ENCODE data around the gene CAMSAP1.
"Not testable (repeated sequence)": the region's sequence is repeated elsewhere in the genome, so short reads cannot be mapped to it uniquely, and the experiment has no call there.

Gene CAMSAP1, protein sequence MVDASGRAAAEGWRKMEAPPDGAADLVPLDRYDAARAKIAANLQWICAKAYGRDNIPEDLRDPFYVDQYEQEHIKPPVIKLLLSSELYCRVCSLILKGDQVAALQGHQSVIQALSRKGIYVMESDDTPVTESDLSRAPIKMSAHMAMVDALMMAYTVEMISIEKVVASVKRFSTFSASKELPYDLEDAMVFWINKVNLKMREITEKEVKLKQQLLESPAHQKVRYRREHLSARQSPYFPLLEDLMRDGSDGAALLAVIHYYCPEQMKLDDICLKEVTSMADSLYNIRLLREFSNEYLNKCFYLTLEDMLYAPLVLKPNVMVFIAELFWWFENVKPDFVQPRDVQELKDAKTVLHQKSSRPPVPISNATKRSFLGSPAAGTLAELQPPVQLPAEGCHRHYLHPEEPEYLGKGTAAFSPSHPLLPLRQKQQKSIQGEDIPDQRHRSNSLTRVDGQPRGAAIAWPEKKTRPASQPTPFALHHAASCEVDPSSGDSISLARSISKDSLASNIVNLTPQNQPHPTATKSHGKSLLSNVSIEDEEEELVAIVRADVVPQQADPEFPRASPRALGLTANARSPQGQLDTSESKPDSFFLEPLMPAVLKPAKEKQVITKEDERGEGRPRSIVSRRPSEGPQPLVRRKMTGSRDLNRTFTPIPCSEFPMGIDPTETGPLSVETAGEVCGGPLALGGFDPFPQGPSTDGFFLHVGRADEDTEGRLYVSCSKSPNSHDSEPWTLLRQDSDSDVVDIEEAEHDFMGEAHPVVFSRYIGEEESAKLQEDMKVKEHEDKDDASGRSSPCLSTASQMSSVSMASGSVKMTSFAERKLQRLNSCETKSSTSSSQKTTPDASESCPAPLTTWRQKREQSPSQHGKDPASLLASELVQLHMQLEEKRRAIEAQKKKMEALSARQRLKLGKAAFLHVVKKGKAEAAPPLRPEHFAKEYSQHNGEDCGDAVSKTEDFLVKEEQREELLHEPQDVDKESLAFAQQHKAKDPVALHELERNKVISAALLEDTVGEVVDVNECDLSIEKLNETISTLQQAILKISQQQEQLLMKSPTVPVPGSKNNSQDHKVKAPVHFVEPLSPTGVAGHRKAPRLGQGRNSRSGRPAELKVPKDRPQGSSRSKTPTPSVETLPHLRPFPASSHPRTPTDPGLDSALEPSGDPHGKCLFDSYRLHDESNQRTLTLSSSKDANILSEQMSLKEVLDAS (N-terminal part only)

DNA sequence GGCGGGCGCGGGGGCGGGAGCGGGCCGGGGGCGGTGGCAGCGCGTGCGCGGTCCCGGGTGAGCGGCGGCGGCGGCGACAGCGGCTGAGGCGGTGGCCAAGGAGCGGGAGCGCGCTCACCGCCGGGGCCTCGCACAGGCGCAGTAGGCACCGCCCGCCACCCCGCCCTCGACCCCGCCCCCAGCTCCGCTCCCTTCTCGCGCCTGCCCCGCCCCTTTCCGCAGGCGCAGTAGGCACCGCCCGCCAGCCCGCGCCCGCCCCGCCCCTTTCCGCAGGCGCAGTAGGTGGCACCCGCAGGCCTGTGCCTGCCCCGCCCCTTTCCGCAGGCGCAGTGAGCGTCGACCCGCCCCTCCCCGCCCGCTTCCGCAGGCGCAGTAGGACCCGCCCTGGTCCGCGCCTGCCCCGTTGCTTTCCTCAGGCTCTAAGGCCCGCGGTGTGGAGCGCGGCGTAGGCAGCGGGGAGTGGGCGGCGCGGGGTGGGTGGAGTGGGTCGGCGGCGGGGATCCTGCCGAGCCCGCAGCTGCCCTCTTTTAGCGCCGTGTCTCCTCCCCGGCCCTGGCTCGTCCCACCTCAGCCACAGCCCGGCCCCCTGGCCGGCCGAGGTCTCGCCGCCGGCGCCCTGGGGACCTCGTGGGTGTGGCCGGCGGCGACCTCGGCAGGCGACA, at the start of gene CAMSAP1:
CAMSAP1 (minus strand) TSS at position 116 of the 662 bp plus-strand sequence. CDS start 387 bp downstream, outside the sequence.
- DNase-seq = peak; percentile 96

- no peak for DNase-seq
Measured at GRCh38 chr9:135956802-135957174, 49.4 kb upstream of the CAMSAP1 start.

DNA sequence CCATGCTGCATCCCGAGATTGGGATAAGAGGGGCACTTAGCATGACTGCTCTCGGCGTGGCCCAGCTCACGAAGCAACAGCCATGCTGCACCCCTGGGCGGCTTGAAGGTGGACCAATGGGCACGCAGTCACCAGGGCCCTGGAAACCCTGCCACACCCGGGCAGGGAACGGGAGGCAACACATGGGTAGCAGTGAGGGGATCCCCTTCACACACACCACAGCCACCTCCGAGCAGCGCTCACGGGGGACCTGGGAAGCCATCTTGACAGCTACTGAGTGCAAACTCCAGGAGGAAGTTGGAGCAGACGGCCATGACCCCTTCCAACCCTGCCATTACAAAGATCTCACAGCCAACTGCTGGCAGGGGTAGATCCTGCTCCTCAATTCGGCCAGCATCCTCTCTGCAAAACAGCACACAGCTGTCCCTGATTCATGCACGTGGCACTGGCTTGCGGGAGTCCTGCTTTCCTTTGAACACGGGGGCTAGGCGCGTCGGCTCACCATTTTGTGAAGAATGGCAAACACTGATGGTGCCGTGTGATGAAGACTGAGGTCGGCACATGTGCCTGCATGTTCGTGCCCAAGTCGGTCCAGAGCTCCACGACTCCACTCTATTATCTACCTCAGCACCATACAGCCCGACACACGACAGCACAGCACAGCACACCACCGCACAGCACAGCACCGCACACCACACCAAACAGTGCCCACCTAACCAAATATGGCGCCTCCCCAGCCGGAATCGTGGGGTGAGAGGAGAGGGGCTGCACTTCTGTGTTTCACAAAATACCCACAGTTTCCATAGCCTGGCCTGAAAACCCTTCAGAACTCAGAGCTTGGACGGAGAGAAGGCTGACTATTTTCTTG, 48.8 kb upstream of the CAMSAP1 start:
- DNase-seq = no peak

DNA sequence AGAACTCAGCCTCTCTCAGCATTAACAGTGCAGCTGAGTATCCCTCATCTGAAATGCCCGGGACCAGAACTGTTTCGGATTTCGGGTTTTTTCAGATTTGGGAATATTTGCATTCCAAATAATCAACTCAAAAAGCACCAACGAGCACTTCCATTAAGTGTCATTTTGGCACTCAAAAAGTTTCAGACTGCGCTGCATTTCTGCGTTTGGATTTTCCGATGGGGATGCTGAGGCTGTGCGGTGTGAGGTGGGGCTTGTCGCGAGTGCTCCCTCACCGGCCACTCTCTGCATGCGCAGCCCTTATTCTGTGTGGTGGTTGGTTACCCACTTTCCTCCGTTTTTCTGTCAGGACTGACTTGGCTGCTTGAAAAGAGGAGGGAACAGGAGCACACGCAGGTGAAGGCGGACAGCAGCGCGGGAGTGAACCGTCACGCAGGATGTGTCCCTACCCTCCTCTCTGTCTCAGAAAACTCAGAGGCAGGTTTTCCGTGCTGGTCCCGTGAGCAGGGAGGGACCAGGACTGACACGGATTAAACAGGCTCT, 45.4 kb upstream of the CAMSAP1 start:
- no peak for DNase-seq

DNA sequence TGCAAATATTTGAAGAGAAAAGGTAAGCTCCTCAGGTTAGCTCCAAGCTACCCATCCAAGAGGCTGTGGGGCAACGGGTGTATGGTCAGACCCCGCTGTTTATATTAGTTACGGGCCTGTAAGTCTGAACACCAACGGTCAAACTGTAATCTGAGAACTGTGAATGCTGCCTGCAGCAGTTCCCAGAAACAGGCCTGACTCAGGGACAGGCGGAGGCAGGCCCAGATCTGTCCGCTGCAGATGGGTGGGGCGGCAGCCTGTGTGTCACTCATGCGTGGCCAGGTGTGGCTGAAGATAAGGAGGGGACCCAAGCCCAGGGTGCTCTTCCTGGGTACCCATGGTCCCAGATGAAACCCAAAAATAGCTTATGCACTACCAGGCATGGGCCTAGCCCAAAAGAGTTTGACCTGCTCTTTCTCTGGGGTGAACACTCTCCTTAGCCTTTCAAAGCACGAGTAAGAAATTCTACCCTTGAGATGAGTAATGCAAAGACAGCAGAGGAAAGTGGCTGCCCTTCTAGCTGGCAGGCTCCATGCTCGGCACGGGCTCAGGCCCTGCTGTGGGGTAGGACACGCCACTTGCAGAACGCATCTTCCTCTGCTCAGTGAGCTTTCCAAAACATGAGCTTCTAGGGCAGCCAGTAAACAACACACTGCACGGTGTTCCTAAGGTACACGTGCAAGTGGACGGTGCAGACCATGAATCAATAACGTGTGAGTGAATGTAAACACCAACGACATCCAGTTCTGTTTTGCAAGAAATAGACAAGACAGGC, 44.7 kb upstream of the CAMSAP1 start:
- DNase-seq = no peak

GRCh38 chr9:135951310-135951709, 44.0 kb upstream of the CAMSAP1 start:
- not testable (repeated sequence) for DNase-seq

DNA sequence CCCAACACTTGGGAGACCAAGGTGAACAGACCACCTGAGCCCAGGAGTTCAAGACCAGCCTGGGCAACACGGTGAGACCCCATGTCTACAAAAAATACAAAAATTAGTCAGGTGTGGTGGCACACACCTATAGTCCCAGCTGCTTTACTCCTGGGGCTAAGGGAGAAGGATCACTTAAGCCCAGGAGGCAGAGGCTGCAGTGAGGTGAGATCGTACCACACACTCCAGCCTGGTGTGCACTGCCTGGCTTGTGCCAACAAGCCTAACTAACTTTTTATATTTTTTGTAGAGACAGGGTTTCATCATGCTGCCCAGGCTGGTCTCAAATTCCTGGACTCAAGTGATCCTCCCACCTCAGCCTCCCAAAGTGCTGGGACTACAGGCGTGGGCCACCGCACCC, 43.5 kb upstream of the CAMSAP1 start:
- not testable (repeated sequence) for DNase-seq

DNA sequence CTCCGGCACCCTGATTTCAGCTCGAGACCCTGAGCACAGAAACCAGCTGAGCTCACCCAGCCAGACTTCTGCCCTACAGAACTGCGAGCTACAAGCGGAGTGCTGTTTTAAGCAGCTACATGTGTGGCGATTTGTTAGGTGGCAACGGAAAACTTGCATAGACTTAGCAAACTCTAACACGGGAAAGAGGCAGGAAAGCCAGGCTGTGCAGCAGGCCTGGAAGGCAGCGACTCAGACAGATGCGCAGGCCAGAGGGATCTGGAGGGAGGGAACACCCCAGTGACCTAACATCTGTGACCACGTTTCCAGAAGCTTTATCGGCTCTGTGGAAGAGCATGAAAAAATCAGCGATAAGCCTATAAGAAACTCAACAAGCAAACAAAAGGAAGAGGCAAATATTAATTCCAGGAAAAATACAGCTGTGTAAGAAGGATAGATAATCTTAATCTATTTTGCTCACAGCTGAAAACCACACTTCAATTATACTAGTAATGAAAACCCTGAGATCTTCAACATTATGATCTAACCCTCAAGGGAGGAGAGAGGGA, 42.9 kb upstream of the CAMSAP1 start:
- DNase-seq = no peak

DNA sequence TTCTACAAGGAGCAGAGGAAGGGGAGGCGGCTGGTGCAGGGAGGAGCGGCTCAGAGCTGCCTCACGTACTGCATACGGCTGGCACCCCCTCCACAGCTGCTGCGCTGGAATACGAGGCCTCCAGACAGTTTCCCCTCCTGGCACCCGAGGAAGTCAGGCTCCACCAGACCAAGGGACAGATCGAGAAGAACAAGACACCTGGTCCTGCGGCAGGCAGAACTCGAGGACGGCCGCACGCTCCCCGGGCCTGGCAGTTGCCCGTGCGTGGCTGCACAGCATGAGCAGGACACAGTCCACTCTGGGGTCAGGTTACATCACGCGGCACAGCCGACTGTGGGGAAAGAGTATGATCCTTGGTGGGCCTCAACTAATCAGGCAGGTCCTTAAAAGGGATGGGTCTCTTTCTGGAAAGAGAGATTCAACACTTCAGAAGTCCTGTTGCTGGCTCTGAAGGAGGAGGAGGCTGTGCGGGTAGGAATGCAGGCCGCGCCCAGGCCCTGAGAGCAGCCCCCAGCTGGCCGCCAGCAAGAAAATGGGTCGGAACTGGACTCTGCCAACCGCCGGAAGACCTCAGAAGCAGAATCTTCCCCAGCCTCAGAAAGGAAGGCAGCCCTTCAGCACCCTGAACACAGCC, 42.3 kb upstream of the CAMSAP1 start:
- no peak for DNase-seq

GRCh38 chr9:135948968-135949367, 41.6 kb upstream of the CAMSAP1 start:
- DNase-seq = no peak

GRCh38 chr9:135948446-135948845, 41.1 kb upstream of the CAMSAP1 start:
- no peak for DNase-seq

DNA sequence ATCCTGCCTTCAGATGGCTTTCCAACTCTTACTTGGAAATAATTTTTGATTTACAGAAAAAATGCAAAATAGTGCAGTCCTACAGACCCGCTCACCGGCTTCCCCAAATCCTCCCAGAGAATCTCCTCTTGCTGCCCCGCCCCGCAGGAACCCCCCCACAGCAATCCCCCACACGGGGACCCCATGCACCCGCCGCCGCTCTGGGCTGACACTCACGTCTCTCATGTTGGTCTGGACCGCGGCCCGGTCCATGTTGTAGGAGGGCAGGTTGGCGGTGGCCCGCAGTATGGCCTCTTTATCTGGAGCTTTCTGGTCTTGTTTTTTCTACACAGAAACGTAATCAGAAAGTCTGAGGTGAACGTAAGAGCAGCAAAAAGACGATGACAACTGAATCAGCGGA, 40.2 kb upstream of the CAMSAP1 start:
- no peak for DNase-seq

DNA sequence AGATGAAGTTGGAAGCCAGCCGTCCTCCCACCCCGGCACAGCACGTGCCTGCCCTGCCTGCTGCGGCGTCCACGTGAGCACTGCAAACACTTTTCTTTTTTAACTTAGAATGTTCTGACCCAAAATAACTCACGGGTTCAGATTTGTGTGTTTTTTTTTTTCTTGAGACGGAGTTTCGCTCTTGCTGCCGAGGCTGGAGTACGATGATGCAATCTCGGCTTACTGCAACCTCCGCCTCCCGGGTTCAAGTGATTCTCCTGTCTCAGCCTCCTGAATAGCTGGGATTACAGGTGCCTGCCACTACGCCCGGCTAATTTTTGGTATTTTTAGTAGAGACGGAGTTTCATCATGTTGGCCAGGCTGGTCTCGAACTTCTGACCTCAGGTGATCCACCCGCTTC, 39.8 kb upstream of the CAMSAP1 start:
- DNase-seq = not testable (repeated sequence)

DNA sequence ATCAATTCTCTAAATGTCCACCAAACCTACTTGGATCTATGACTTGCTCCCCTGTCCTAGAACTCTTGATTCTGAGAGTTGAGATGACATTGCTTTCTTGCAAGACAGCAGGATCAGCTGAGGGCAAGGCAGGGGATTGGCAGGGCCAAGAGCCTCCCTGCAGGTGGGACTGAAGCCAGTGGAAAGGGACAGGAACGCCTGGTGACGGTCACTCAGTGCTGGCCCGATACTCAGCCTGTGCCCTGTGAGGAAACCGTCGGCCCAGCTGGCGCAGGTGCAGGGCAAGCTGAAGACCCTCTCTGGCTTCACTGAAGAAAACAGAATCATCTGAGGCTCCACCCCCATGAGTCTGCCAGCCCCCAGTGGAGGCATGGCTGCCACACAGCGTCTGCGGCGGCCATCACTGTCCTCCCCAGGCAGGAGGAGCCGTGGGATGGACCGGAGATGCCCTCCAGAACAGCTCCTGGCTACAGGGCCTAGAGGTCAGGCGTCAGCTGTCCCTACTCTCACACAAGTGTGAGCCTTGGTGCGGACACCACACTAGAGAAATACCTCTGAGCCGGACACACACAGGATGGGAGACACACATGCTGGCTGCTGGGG, 39.1 kb upstream of the CAMSAP1 start:
- DNase-seq = no peak

DNA sequence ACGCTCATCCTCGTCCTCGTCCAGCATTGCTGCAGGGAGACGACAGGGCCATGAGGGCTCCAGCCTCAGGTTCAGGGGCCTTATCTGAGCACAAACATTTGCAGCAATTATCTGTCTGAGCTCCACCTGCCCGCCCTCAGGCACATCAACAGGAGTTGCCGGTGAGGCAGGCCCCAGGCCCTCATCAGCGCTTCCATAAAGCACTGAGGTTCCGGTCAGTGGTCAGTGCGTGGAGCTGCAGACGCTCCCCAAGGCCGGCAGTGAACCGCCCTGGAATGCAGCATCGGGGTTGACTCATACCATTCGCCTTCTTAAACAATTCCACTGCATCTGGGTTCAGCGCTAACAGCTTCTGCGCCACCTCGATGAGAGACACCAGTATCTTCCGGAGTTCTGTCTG, 38.6 kb upstream of the CAMSAP1 start:
- no peak for DNase-seq

DNA sequence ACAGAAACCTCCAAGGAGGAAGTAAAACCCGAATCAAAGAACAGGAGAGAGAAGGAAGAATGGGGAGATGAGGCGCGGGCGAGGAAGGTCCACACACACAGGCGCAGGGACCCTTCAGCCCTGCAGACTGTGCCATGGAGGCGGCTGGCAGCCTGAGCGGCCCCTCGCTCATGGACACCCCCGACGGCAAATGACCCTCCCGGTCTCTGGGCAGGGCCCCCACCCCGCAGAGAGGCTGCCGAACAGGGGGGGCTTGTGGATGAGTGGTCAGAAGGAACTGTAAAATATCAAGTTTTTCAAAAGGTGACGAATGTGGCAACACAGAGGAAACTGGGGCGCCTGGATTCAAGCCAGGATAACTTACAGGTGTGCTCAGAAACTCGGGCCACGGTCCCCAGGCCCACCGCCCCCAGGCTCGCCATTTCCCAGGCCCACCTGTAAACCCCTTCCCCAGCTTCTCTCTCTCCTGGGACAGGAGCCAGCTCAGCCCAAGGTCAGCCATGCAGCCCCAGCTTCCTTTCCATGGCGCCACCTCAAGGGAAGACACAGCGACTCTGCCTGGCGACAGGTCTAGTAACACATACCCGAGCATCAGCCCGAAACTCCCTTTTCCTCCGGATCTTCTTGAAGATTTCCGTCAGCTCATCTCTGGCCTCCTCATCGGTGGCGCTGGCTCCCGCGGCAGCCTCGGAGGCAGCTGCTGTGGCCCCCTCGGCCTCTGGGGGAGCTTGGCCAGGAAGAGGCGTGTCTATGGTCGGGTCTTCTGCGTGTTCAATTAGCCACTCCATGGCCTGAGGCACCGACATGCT, 37.3 kb upstream of the CAMSAP1 start:
- no peak for DNase-seq

GRCh38 chr9:135943604-135944003, 36.3 kb upstream of the CAMSAP1 start:
- DNase-seq = not testable (repeated sequence)

GRCh38 chr9:135941288-135941995, 34.1 kb upstream of the CAMSAP1 start:
- no peak for DNase-seq
